Measurements from ENCODE around the gene ADAP1.

Gene ADAP1

GRCh38 chr7:988426-988911 lies 34.0 kb upstream of the ADAP1 start:
- DNase-seq, result no peak

- DNase-seq, result no peak
These were observed 33.4 kb upstream of the ADAP1 start for GRCh38 chr7:987909-988308.

- no peak for DNase-seq
These were observed 32.6 kb upstream of the ADAP1 start for GRCh38 chr7:986766-987751.

GRCh38 chr7:985915-986741 lies 31.6 kb upstream of the ADAP1 start:
- no peak for DNase-seq

- no peak for DNase-seq
These were observed 30.6 kb upstream of the ADAP1 start for GRCh38 chr7:985127-985416.

GRCh38 chr7:984361-985126 lies 30.1 kb upstream of the ADAP1 start:
- no peak for DNase-seq

GRCh38 chr7:983616-984071 lies 29.2 kb upstream of the ADAP1 start:
- no peak for DNase-seq

GRCh38 chr7:983004-983615 lies 28.6 kb upstream of the ADAP1 start, which contains the start of gene CYP2W1:
Gene CYP2W1, plus strand, starts transcription at chr7:983181. Its CDS starts 31 bp downstream, at chr7:983212.
- DNase-seq, result no peak

- no peak for DNase-seq
These were observed 28.1 kb upstream of the ADAP1 start for GRCh38 chr7:982511-983003.

- DNase-seq, result no peak
These were observed 27.5 kb upstream of the ADAP1 start for GRCh38 chr7:981793-982510.

- DNase-seq, result no peak
These were observed 25.5 kb upstream of the ADAP1 start for GRCh38 chr7:979886-980571.

GRCh38 chr7:979151-979550 lies 24.7 kb upstream of the ADAP1 start:
- no peak for DNase-seq

GRCh38 chr7:978416-979091 lies 24.1 kb upstream of the ADAP1 start:
- no peak for DNase-seq

GRCh38 chr7:978049-978346 lies 23.5 kb upstream of the ADAP1 start:
- no peak for DNase-seq

GRCh38 chr7:977326-978048 lies 23.0 kb upstream of the ADAP1 start:
- DNase-seq, result no peak

GRCh38 chr7:976901-977325 lies 22.4 kb upstream of the ADAP1 start:
- no peak for DNase-seq

GRCh38 chr7:975702-976473 lies 21.4 kb upstream of the ADAP1 start:
- DNase-seq, result no peak

GRCh38 chr7:974820-975681 lies 20.6 kb upstream of the ADAP1 start, which contains the start of gene COX19:
Gene COX19, minus strand, starts transcription at chr7:975549. Its CDS starts 40 bp downstream, at chr7:975509.
- DNase-seq, result peak; percentile 94

All from activated CD4-positive, alpha-beta T cell treated with anti-CD3 and anti-CD28 coated beads, Interleukin-10, Interleukin-2, amounts not matched to agents 100 ng/mL and 50 ng/mL, durations not matched to agents 16 hours and 8 hours (primary cell).